Neutrophil (primary cell): ENCODE results near the gene ADIG.

Experiments
- H3K27ac ChIP-seq: fragments of 200-600 bp; sonication (generic); 2 replicates; pipeline ENCODE4 v1.5.1; 2016; ENCODE audit warnings: mild to moderate bottlenecking, moderate library complexity
- H3K27me3 ChIP-seq: fragments of 200-600 bp; sonication (generic); 2 replicates; pipeline ENCODE4 v1.6.0; 2016; ENCODE audit warnings: mild to moderate bottlenecking
- H3K36me3 ChIP-seq: fragments of 200-600 bp; sonication (generic); 2 replicates; pipeline ENCODE4 v1.5.1; 2017
- H3K4me1 ChIP-seq, 2 experiments: fragments of 200-600 bp in 1 of 2; sonication (generic) in 1 of 2; 1 replicate in 1 of 2; 2 replicates in 1 of 2; pipeline versions ENCODE4 v1.5.1 to v1.6.1; 2013 to 2016; ENCODE audit warnings: low read depth in 1 of 2, low read length in 1 of 2, mild to moderate bottlenecking in 1 of 2, moderate library complexity in 1 of 2; ENCODE audit not compliant: control insufficient read depth in 1 of 2, insufficient read depth in 1 of 2
- H3K4me3 ChIP-seq, 2 experiments: fragments of 200-600 bp in 1 of 2; sonication (generic) in 1 of 2; 1 replicate in 1 of 2; 2 replicates in 1 of 2; pipeline ENCODE4 v1.5.1; 2013 to 2016; ENCODE audit warnings: low read depth in 1 of 2, low read length in 1 of 2, mild to moderate bottlenecking in 1 of 2, moderate library complexity in 1 of 2
- H3K9me3 ChIP-seq: fragments of 200-600 bp; sonication (generic); 2 replicates; pipeline ENCODE4 v1.5.1; 2016
- CTCF ChIP-seq: fragments of 200-600 bp; sonication (generic); IDR thresholded peaks from 2 replicates; pipeline ENCODE4 v1.5.1; 2016; ENCODE audit warnings: antibody characterized with exemption

The ADIG gene

GRCh38 chr20:38604873-38605303 lies 23.9 kb downstream of the ADIG start:
- Histone ChIP-seq H3K27ac (no peak overlapping the region), H3K4me1 (no peaks in the 10 kb centered on the region), H3K27me3 (peaks cover 86% of the 10 kb centered on the region), H3K4me3 (no peak overlapping the region), H3K9me3 (no peaks in the 10 kb centered on the region), H3K36me3 (no peaks in the 10 kb centered on the region)
- no peak for TF ChIP-seq CTCF

DNA sequence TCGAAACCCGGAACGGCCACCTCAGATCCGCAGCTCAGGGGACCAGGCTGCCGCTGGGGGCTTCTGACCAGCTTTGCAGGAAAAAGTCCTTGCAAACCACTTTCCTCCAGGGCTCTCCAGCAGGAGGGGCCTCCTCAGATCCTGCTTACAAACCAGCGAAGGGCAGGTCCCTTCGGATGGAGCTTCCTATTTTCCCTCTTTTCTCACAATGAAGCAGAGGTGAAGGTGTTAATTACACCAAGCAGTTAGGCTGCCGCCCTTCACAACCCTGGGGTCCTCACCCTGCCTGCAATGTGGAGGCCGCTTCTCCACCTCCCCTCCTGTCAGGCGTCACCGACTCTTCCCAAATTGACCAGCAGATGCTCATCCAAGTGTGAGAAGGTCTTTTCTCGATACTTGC lies 26.4 kb downstream of the ADIG start:
- H3K27ac ChIP-seq = no peak overlapping the region
- H3K36me3 ChIP-seq = no peaks in the 10 kb centered on the region

DNA sequence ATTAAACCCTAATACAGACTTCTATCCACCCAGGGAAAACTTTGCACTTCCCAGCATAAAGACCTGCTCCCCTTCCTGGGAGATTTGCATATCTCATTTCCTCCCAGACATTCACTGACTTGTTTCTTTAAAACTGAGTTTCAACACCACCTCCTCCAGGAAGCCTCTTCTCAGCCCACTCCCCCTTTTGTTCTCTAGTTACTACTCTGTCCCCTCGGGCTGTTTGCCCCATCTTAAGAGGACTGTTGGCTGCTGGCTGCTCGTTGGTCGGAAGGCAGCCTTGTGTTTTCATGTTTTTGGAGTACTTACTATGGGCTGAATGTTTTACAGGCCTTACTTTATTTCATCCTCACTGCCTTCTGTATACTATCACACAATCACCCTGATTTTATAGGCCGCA lies 27.2 kb downstream of the ADIG start:
- TF ChIP-seq CTCF = no peak
- H3K27me3 ChIP-seq = peaks cover 59% of the 10 kb centered on the region

More for the DNA sequence above, 26.4 kb downstream of the ADIG start:
- Histone ChIP-seq H3K9me3 (no peaks in the 10 kb centered on the region), H3K4me1 (no peaks in the 10 kb centered on the region), H3K4me3 (no peak overlapping the region), H3K27me3 (peaks cover 68% of the 10 kb centered on the region)
- TF ChIP-seq CTCF = no peak

GRCh38 chr20:38609815-38610214 lies 28.8 kb downstream of the ADIG start:
- H3K27ac ChIP-seq = no peak overlapping the region
- H3K27me3 ChIP-seq = peaks cover 43% of the 10 kb centered on the region
- H3K4me1 ChIP-seq = no peaks in the 10 kb centered on the region
- H3K4me3 ChIP-seq = no peak overlapping the region
- H3K36me3 ChIP-seq = no peaks in the 10 kb centered on the region
- no peak for TF ChIP-seq CTCF
- no peaks in the 10 kb centered on the region for H3K9me3 ChIP-seq

More for the DNA sequence above, 27.2 kb downstream of the ADIG start:
- no peaks in the 10 kb centered on the region for H3K4me1 ChIP-seq
- no peak overlapping the region for H3K4me3 ChIP-seq
- H3K9me3 ChIP-seq = no peaks in the 10 kb centered on the region
- no peak overlapping the region for H3K27ac ChIP-seq
- H3K36me3 ChIP-seq = no peaks in the 10 kb centered on the region

DNA sequence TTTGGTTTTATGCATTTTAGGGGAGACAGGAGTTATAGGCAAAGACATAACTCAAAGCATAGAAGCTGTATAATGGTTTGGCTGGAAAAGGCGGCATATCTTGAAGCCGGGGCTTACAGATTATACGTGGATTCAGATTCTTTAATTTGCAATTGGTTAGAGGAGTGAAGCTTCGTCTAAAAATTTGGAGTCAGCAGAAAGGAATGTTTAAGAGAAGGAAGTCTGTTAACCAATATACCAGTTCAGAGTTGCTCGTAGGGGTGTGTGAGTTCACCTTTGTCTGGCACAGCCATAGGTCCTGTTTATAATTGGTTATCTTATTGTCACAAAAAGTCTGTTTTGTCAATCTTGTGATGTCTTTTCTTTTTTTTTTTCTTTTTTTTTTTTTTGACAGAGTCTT lies 29.5 kb downstream of the ADIG start:
- no peaks in the 10 kb centered on the region for H3K4me1 ChIP-seq
- peaks cover 36% of the 10 kb centered on the region for H3K27me3 ChIP-seq
- TF ChIP-seq CTCF = no peak
- no peak overlapping the region for H3K4me3 ChIP-seq
- H3K9me3 ChIP-seq = no peaks in the 10 kb centered on the region
- no peaks in the 10 kb centered on the region for H3K36me3 ChIP-seq
- H3K27ac ChIP-seq = no peak overlapping the region
